Stimulated activated CD4-positive, alpha-beta T cell treated with anti-CD3 and anti-CD28 coated beads, Interleukin-2, amount 100 ng/mL, for 48 hours (primary cell): Measurements from ENCODE around the gene NEDD1.
A peak's percentile ranks its signal among the peaks of the same experiment; 100 is the strongest.

ENCODE experiments used
- DNase-seq, 2 donors: peaks; one replicate each; pipeline ENCODE4 v3.0.0-alpha.2; 2020

Gene NEDD1

GRCh38 chr12:96906849-96907670, at the start of gene NEDD1:
TSS of gene NEDD1 (plus strand) at chr12:96907257. CDS start at chr12:96909760, 2,503 bp downstream.
- DNase-seq, result peak; percentile 76 to 77

GRCh38 chr12:96858162-96858561, 48.9 kb upstream of the NEDD1 start:
- no peak for DNase-seq

- no peak for DNase-seq
Observed at GRCh38 chr12:96861656-96862055, 45.4 kb upstream of the NEDD1 start.

- no peak for DNase-seq
Observed at GRCh38 chr12:96862326-96862725, 44.7 kb upstream of the NEDD1 start.

GRCh38 chr12:96864335-96864734, 42.7 kb upstream of the NEDD1 start:
- DNase-seq, result no peak

GRCh38 chr12:96866801-96867590, 40.1 kb upstream of the NEDD1 start:
- no peak for DNase-seq

GRCh38 chr12:96870946-96871345, 36.1 kb upstream of the NEDD1 start:
- no peak for DNase-seq

GRCh38 chr12:96872961-96873360, 34.1 kb upstream of the NEDD1 start:
- DNase-seq, result no peak

- DNase-seq, result no peak
Observed at GRCh38 chr12:96874211-96874610, 32.8 kb upstream of the NEDD1 start.

GRCh38 chr12:96876966-96877365, 30.1 kb upstream of the NEDD1 start:
- DNase-seq, result no peak

- no peak for DNase-seq
Observed at GRCh38 chr12:96878704-96879103, 28.4 kb upstream of the NEDD1 start.

- DNase-seq, result no peak
Observed at GRCh38 chr12:96879301-96879700, 27.8 kb upstream of the NEDD1 start.

GRCh38 chr12:96880220-96880619, 26.8 kb upstream of the NEDD1 start:
- no peak for DNase-seq

GRCh38 chr12:96881608-96882007, 25.4 kb upstream of the NEDD1 start:
- DNase-seq, result no peak

GRCh38 chr12:96882862-96883261, 24.2 kb upstream of the NEDD1 start:
- no peak for DNase-seq

GRCh38 chr12:96883571-96883970, 23.5 kb upstream of the NEDD1 start:
- no peak for DNase-seq

GRCh38 chr12:96886998-96887677, 19.9 kb upstream of the NEDD1 start:
- DNase-seq, result no peak

GRCh38 chr12:96889273-96889933, 17.7 kb upstream of the NEDD1 start:
- no peak for DNase-seq

GRCh38 chr12:96890331-96890730, 16.7 kb upstream of the NEDD1 start:
- DNase-seq, result no peak

- DNase-seq, result no peak
Observed at GRCh38 chr12:96892104-96892503, 15.0 kb upstream of the NEDD1 start.

- DNase-seq, result no peak
Observed at GRCh38 chr12:96897421-96897820, 9.6 kb upstream of the NEDD1 start.

GRCh38 chr12:96901175-96901574, 5.9 kb upstream of the NEDD1 start:
- no peak for DNase-seq

- no peak for DNase-seq
Observed at GRCh38 chr12:96902076-96902475, 5.0 kb upstream of the NEDD1 start.
